Measurements from ENCODE around the gene ESYT3.

- TF ChIP-seq CTCF (IDR thresholded peaks at IDR 0.05) (no peak), POLR2A (IDR thresholded peaks at IDR 0.05) (no peak)
Measured at GRCh38 chr3:138437281-138437680, 2.9 kb downstream of the ESYT3 start.

Measured in uterus (tissue), 2 donors.